Effector memory CD8-positive, alpha-beta T cell (primary cell): ENCODE results near the gene ADIPOR2.

Experiments
- ATAC-seq: fragments of 150-1000 bp; cut with Tn5 transposase; replicated peaks from 2 replicates; pipeline ENCODE4 v1.10.0; 2021; ENCODE audit warnings: mild to moderate bottlenecking, moderate library complexity
- DNase-seq, 3 experiments: peaks; one replicate each; pipeline ENCODE4 v3.0.0; 2021
- H3K27ac Mint-ChIP-seq, 2 donors: one replicate each; pipeline ENCODE4 v1.8.0; 2022; ENCODE audit warnings: mild to moderate bottlenecking in 2 of 2, mixed read lengths in 2 of 2, moderate library complexity in 2 of 2
- H3K27me3 Mint-ChIP-seq, 2 donors: one replicate each; pipeline ENCODE4 v1.8.0; 2022; ENCODE audit warnings: mixed read lengths in 2 of 2
- H3K36me3 Mint-ChIP-seq: one replicate; pipeline ENCODE4 v1.8.0; 2022; ENCODE audit warnings: mild to moderate bottlenecking, moderate library complexity, mixed read lengths; ENCODE audit not compliant: insufficient read depth
- H3K4me1 Mint-ChIP-seq, 2 donors: one replicate each; pipeline ENCODE4 v1.8.0; 2022; ENCODE audit warnings: low read depth in 2 of 2, mixed read lengths in 2 of 2
- H3K4me3 Mint-ChIP-seq, 2 donors: one replicate each; pipeline ENCODE4 v1.8.0; 2022; ENCODE audit warnings: mild to moderate bottlenecking in 2 of 2, mixed read lengths in 2 of 2, moderate library complexity in 2 of 2
- H3K9me3 Mint-ChIP-seq, 2 donors: one replicate each; pipeline ENCODE4 v1.8.0; 2022; ENCODE audit warnings: mixed read lengths in 2 of 2

Gene ADIPOR2

GRCh38 chr12:1738446-1738845 is 47.6 kb downstream of the ADIPOR2 start:
- Mint-ChIP-seq H3K27ac (peak overlapping the region; percentile 24 to 96), H3K4me1 (peaks cover 35 to 58% of the 10 kb centered on the region in 2 donors), H3K27me3 (no peaks in the 10 kb centered on the region), H3K4me3 (peak overlapping the region in 1 of 2 donors; percentile 24), H3K9me3 (no peaks in the 10 kb centered on the region), H3K36me3 (peaks cover 5% of the 10 kb centered on the region)
- DNase-seq (no peak), ATAC-seq (no peak)

- Mint-ChIP-seq H3K36me3 (peaks cover 5% of the 10 kb centered on the region), H3K4me3 (no peak overlapping the region), H3K4me1 (peaks cover 35 to 55% of the 10 kb centered on the region in 2 donors), H3K9me3 (no peaks in the 10 kb centered on the region), H3K27ac (peak overlapping the region in 1 of 2 donors; percentile 96), H3K27me3 (no peaks in the 10 kb centered on the region)
- no peak for DNase-seq
- no peak for ATAC-seq
These were observed 48.5 kb downstream of the ADIPOR2 start for GRCh38 chr12:1739368-1739767.

- peak overlapping the region; percentile 9 to 65 for H3K4me3 Mint-ChIP-seq
- H3K4me1 Mint-ChIP-seq, result peaks cover 32 to 59% of the 10 kb centered on the region in 2 donors
- H3K9me3 Mint-ChIP-seq, result no peaks in the 10 kb centered on the region
- no peaks in the 10 kb centered on the region for H3K27me3 Mint-ChIP-seq
- peak overlapping the region; percentile 61 to 96 for H3K27ac Mint-ChIP-seq
- ATAC-seq (peak; percentile 92), DNase-seq (peak in 1 of 3 experiments; percentile 7)
- peaks cover 8% of the 10 kb centered on the region for H3K36me3 Mint-ChIP-seq
These were observed 49.5 kb downstream of the ADIPOR2 start for GRCh38 chr12:1740161-1740948.

- Mint-ChIP-seq H3K36me3 (peaks cover 8% of the 10 kb centered on the region), H3K27ac (peak overlapping the region; percentile 61 to 96), H3K4me3 (peak overlapping the region; percentile 58 to 65), H3K27me3 (no peaks in the 10 kb centered on the region), H3K4me1 (peaks cover 32 to 66% of the 10 kb centered on the region in 2 donors), H3K9me3 (no peaks in the 10 kb centered on the region)
- no peak for DNase-seq
- no peak for ATAC-seq
These were observed 50.5 kb downstream of the ADIPOR2 start for GRCh38 chr12:1741154-1741949.

GRCh38 chr12:1744932-1745331 is 54.1 kb downstream of the ADIPOR2 start:
- Mint-ChIP-seq H3K9me3 (no peaks in the 10 kb centered on the region), H3K4me3 (no peak overlapping the region), H3K36me3 (peaks cover 13% of the 10 kb centered on the region), H3K27ac (peak overlapping the region in 1 of 2 donors; percentile 54), H3K27me3 (no peaks in the 10 kb centered on the region), H3K4me1 (peaks cover 25 to 54% of the 10 kb centered on the region in 2 donors)
- DNase-seq, result no peak
- ATAC-seq, result no peak

- Mint-ChIP-seq H3K4me3 (no peak overlapping the region), H3K27me3 (no peaks in the 10 kb centered on the region), H3K4me1 (peaks cover 9 to 37% of the 10 kb centered on the region in 2 donors), H3K36me3 (peaks cover 10% of the 10 kb centered on the region), H3K27ac (peak overlapping the region in 1 of 2 donors; percentile 35), H3K9me3 (no peaks in the 10 kb centered on the region)
- ATAC-seq (no peak), DNase-seq (no peak)
These were observed 56.7 kb downstream of the ADIPOR2 start for GRCh38 chr12:1747609-1748008.

- DNase-seq (no peak), ATAC-seq (no peak)
- Mint-ChIP-seq H3K27ac (no peak overlapping the region), H3K27me3 (no peaks in the 10 kb centered on the region), H3K4me3 (no peak overlapping the region), H3K4me1 (peaks cover 12 to 43% of the 10 kb centered on the region in 2 donors), H3K9me3 (no peaks in the 10 kb centered on the region), H3K36me3 (peaks cover 10% of the 10 kb centered on the region)
These were observed 58.1 kb downstream of the ADIPOR2 start for GRCh38 chr12:1749019-1749418.

GRCh38 chr12:1750300-1750699 is 59.4 kb downstream of the ADIPOR2 start:
- DNase-seq, result no peak
- Mint-ChIP-seq H3K36me3 (peaks cover 8% of the 10 kb centered on the region), H3K4me1 (peaks cover 12 to 40% of the 10 kb centered on the region in 2 donors), H3K4me3 (no peak overlapping the region), H3K27ac (no peak overlapping the region), H3K9me3 (no peaks in the 10 kb centered on the region), H3K27me3 (no peaks in the 10 kb centered on the region)
- no peak for ATAC-seq

GRCh38 chr12:1758376-1758775 is 67.5 kb downstream of the ADIPOR2 start:
- DNase-seq (no peak), ATAC-seq (no peak)
- H3K4me1 Mint-ChIP-seq, result peaks cover 2 to 28% of the 10 kb centered on the region in 2 donors
- no peaks in the 10 kb centered on the region for H3K9me3 Mint-ChIP-seq
- H3K36me3 Mint-ChIP-seq, result peaks cover 16% of the 10 kb centered on the region
- no peak overlapping the region for H3K27ac Mint-ChIP-seq
- no peak overlapping the region for H3K4me3 Mint-ChIP-seq
- no peaks in the 10 kb centered on the region for H3K27me3 Mint-ChIP-seq

- Mint-ChIP-seq H3K9me3 (no peaks in the 10 kb centered on the region), H3K4me3 (no peak overlapping the region), H3K27me3 (no peaks in the 10 kb centered on the region), H3K36me3 (peaks cover 16% of the 10 kb centered on the region), H3K27ac (peak overlapping the region in 1 of 2 donors; percentile 49), H3K4me1 (peaks cover 2 to 28% of the 10 kb centered on the region in 2 donors)
- ATAC-seq (no peak), DNase-seq (no peak)
These were observed 68.0 kb downstream of the ADIPOR2 start for GRCh38 chr12:1758887-1759286.

GRCh38 chr12:1760566-1761382 is 69.9 kb downstream of the ADIPOR2 start:
- Mint-ChIP-seq H3K9me3 (no peaks in the 10 kb centered on the region), H3K36me3 (peaks cover 13% of the 10 kb centered on the region), H3K27ac (no peak overlapping the region), H3K4me3 (no peak overlapping the region), H3K27me3 (no peaks in the 10 kb centered on the region), H3K4me1 (peaks cover 4 to 32% of the 10 kb centered on the region in 2 donors)
- DNase-seq (no peak), ATAC-seq (no peak)

- peaks cover 6% of the 10 kb centered on the region for H3K36me3 Mint-ChIP-seq
- H3K4me1 Mint-ChIP-seq, result peaks cover 5 to 35% of the 10 kb centered on the region in 2 donors
- H3K9me3 Mint-ChIP-seq, result no peaks in the 10 kb centered on the region
- ATAC-seq (no peak), DNase-seq (no peak)
- no peak overlapping the region for H3K27ac Mint-ChIP-seq
- no peak overlapping the region for H3K4me3 Mint-ChIP-seq
- no peaks in the 10 kb centered on the region for H3K27me3 Mint-ChIP-seq
These were observed 71.0 kb downstream of the ADIPOR2 start for GRCh38 chr12:1761857-1762256.

GRCh38 chr12:1763153-1763552 is 72.3 kb downstream of the ADIPOR2 start:
- Mint-ChIP-seq H3K27ac (no peak overlapping the region), H3K36me3 (peaks cover 2% of the 10 kb centered on the region), H3K27me3 (no peaks in the 10 kb centered on the region), H3K4me1 (peaks cover 5 to 37% of the 10 kb centered on the region in 2 donors), H3K9me3 (no peaks in the 10 kb centered on the region), H3K4me3 (no peak overlapping the region)
- no peak for ATAC-seq
- no peak for DNase-seq
